SK-N-SH treated with all-trans-retinoic acid at 6 μM for 48 hours (cell line): Measurements from ENCODE around the gene ABCD2.

ENCODE experiments used
- ATAC-seq: fragments of 200-7000 bp; cut with Tn5 transposase; 3 replicates; pipeline ENCODE4 v1.9.1; 2020; ENCODE audit warnings: mild to moderate bottlenecking, moderate library complexity
- ARNTL ChIP-seq: fragments of 450-650 bp; formaldehyde crosslinking; IDR thresholded peaks from 2 replicates; pipeline ENCODE4 v1.5.0; 2020; ENCODE audit warnings: low read depth, mild to moderate bottlenecking, moderate library complexity, borderline replicate concordance
- BACH2 ChIP-seq: fragments of 250-450 bp; sonication (Bioruptor Pico); IDR thresholded peaks from 2 replicates; pipeline ENCODE4 v1.9.0; 2021; ENCODE audit warnings: mild to moderate bottlenecking, borderline replicate concordance
- CSDC2 ChIP-seq: fragments of 250-450 bp; sonication (Bioruptor Pico); IDR thresholded peaks from 2 replicates; pipeline ENCODE4 v1.5.0; 2020; ENCODE audit warnings: mild to moderate bottlenecking, moderate library complexity
- CSRNP3 ChIP-seq: fragments of 250-450 bp; sonication (Bioruptor Pico); IDR thresholded peaks from 2 replicates; pipeline ENCODE4 v1.5.1; 2021; ENCODE audit warnings: mild to moderate bottlenecking, moderate library complexity
- ESRRG ChIP-seq: fragments of 250-450 bp; sonication (Bioruptor Pico); IDR thresholded peaks from 2 replicates; pipeline ENCODE4 v1.6.1; 2021; ENCODE audit warnings: mild to moderate bottlenecking
- GLIS3 ChIP-seq: fragments of 250-450 bp; sonication (Bioruptor Pico); IDR thresholded peaks from 2 replicates; pipeline ENCODE4 v1.5.0; 2020; ENCODE audit warnings: mild to moderate bottlenecking, moderate library complexity
- ISL1 ChIP-seq: fragments of 250-450 bp; sonication (Bioruptor Pico); IDR thresholded peaks from 2 replicates; pipeline ENCODE4 v2.1.2; 2022; ENCODE audit warnings: mild to moderate bottlenecking, moderate library complexity
- OSR1 ChIP-seq: fragments of 250-450 bp; sonication (Bioruptor Pico); IDR thresholded peaks from 2 replicates; pipeline ENCODE4 v1.8.0; 2022; ENCODE audit warnings: moderate library complexity, mild to moderate bottlenecking, inconsistent platforms
- RARB ChIP-seq: fragments of 250-450 bp; sonication (Bioruptor Pico); IDR thresholded peaks from 2 replicates; pipeline ENCODE4 v1.8.0; 2021; ENCODE audit warnings: mild to moderate bottlenecking, moderate library complexity
- SNAI2 ChIP-seq: fragments of 250-450 bp; sonication (Bioruptor Pico); IDR thresholded peaks from 2 replicates; pipeline ENCODE4 v1.5.0; 2020; ENCODE audit warnings: mild to moderate bottlenecking, moderate library complexity
- TCF4 ChIP-seq: fragments of 250-450 bp; sonication (Bioruptor Pico); IDR thresholded peaks from 2 replicates; pipeline ENCODE4 v1.8.0; 2021; ENCODE audit warnings: mild to moderate bottlenecking, moderate library complexity, borderline replicate concordance
- TOX ChIP-seq: fragments of 250-450 bp; sonication (Bioruptor Pico); IDR thresholded peaks from 2 replicates; pipeline ENCODE4 v1.8.0; 2021; ENCODE audit warnings: mild to moderate bottlenecking, moderate library complexity, borderline replicate concordance
- ZC3H10 ChIP-seq: fragments of 250-450 bp; sonication (Bioruptor Pico); IDR thresholded peaks from 2 replicates; pipeline ENCODE4 v1.5.1; 2021; ENCODE audit warnings: mild to moderate bottlenecking, moderate library complexity
- ZFP3 ChIP-seq: fragments of 250-450 bp; sonication (Bioruptor Pico); IDR thresholded peaks from 2 replicates; pipeline ENCODE4 v1.5.0; 2020; ENCODE audit warnings: mild to moderate bottlenecking, moderate library complexity
- ZFP30 ChIP-seq: fragments of 450-650 bp; formaldehyde crosslinking; IDR thresholded peaks from 2 replicates; pipeline ENCODE4 v1.5.0; 2022; ENCODE audit warnings: mild to moderate bottlenecking, moderate library complexity
- ZNF565 ChIP-seq: fragments of 450-650 bp; formaldehyde crosslinking; conservative IDR thresholded peaks from 2 replicates; pipeline ENCODE4 v1.5.0; 2020; ENCODE audit warnings: low read depth, mild to moderate bottlenecking, moderate library complexity
- ZNF70 ChIP-seq: fragments of 450-650 bp; formaldehyde crosslinking; IDR thresholded peaks from 2 replicates; pipeline ENCODE4 v1.5.0; 2020; ENCODE audit warnings: mild to moderate bottlenecking, moderate library complexity
- ZNF8 ChIP-seq: fragments of 450-650 bp; formaldehyde crosslinking; IDR thresholded peaks from 2 replicates; pipeline ENCODE4 v1.5.0; 2020; ENCODE audit warnings: mild to moderate bottlenecking, moderate library complexity
- TF ChIP-seq, protein P1 (sequence below): fragments of 250-450 bp; sonication (Bioruptor Pico); IDR thresholded peaks from 2 replicates; pipeline ENCODE4 v1.5.1; 2020; ENCODE audit warnings: low read depth, mild to moderate bottlenecking, moderate library complexity
- TF ChIP-seq, protein P2 (sequence below): fragments of 250-450 bp; sonication (Bioruptor Pico); IDR thresholded peaks from 2 replicates; pipeline ENCODE4 v1.8.0; 2021; ENCODE audit warnings: low read depth, mild to moderate bottlenecking, moderate library complexity, borderline replicate concordance
- TF ChIP-seq, protein P3 (sequence below): fragments of 250-450 bp; sonication (Bioruptor Pico); IDR thresholded peaks from 2 replicates; pipeline ENCODE4 v1.5.0; 2020; ENCODE audit warnings: mild to moderate bottlenecking, moderate library complexity

Gene ABCD2

DNA sequence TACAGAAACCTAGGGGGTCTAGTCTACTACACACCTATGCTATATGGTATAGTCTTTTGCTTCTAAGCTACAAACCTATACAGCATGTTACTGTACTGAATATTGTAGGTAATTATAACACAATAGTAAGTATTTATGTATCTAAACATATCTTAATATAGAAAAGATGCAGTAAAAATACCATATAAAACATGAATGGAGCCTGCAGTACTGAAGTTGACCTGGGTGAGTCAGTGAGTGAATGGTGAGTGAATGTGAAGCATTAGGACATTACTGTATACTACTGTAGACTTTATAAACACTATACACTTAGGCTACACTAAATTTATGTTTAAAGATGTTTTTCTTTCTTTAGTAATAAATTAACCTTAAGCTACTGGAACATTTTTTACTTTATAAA, 13.1 kb upstream of the ABCD2 start:
- no peak for ATAC-seq
- TF ChIP-seq TCF4 (CRISPR knock-in tag): no peak
- TF ChIP-seq ZNF565 (CRISPR knock-in tag): no peak
- no peak for TF ChIP-seq SNAI2 (CRISPR knock-in tag)
- TF ChIP-seq OSR1: no peak
- TF ChIP-seq ZNF70 (CRISPR knock-in tag): no peak
- no peak for TF ChIP-seq ISL1 (CRISPR knock-in tag)
- TF ChIP-seq ZC3H10: no peak
- TF ChIP-seq RARB (CRISPR knock-in tag): no peak
- TF ChIP-seq ZNF8 (CRISPR knock-in tag): no peak
- TF ChIP-seq, protein P1, sequence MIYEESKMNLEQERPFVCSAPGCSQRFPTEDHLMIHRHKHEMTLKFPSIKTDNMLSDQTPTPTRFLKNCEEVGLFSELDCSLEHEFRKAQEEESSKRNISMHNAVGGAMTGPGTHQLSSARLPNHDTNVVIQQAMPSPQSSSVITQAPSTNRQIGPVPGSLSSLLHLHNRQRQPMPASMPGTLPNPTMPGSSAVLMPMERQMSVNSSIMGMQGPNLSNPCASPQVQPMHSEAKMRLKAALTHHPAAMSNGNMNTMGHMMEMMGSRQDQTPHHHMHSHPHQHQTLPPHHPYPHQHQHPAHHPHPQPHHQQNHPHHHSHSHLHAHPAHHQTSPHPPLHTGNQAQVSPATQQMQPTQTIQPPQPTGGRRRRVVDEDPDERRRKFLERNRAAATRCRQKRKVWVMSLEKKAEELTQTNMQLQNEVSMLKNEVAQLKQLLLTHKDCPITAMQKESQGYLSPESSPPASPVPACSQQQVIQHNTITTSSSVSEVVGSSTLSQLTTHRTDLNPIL (CRISPR knock-in tag): no peak
- TF ChIP-seq CSDC2 (CRISPR knock-in tag): no peak
- no peak for TF ChIP-seq ARNTL (CRISPR knock-in tag)
- no peak for TF ChIP-seq TOX (CRISPR knock-in tag)
- TF ChIP-seq CSRNP3 (CRISPR knock-in tag): no peak
- TF ChIP-seq, protein P2, sequence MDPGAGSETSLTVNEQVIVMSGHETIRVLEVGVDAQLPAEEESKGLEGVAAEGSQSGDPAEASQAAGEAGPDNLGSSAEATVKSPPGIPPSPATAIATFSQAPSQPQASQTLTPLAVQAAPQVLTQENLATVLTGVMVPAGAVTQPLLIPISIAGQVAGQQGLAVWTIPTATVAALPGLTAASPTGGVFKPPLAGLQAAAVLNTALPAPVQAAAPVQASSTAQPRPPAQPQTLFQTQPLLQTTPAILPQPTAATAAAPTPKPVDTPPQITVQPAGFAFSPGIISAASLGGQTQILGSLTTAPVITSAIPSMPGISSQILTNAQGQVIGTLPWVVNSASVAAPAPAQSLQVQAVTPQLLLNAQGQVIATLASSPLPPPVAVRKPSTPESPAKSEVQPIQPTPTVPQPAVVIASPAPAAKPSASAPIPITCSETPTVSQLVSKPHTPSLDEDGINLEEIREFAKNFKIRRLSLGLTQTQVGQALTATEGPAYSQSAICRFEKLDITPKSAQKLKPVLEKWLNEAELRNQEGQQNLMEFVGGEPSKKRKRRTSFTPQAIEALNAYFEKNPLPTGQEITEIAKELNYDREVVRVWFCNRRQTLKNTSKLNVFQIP: no peak
- TF ChIP-seq, protein P3, sequence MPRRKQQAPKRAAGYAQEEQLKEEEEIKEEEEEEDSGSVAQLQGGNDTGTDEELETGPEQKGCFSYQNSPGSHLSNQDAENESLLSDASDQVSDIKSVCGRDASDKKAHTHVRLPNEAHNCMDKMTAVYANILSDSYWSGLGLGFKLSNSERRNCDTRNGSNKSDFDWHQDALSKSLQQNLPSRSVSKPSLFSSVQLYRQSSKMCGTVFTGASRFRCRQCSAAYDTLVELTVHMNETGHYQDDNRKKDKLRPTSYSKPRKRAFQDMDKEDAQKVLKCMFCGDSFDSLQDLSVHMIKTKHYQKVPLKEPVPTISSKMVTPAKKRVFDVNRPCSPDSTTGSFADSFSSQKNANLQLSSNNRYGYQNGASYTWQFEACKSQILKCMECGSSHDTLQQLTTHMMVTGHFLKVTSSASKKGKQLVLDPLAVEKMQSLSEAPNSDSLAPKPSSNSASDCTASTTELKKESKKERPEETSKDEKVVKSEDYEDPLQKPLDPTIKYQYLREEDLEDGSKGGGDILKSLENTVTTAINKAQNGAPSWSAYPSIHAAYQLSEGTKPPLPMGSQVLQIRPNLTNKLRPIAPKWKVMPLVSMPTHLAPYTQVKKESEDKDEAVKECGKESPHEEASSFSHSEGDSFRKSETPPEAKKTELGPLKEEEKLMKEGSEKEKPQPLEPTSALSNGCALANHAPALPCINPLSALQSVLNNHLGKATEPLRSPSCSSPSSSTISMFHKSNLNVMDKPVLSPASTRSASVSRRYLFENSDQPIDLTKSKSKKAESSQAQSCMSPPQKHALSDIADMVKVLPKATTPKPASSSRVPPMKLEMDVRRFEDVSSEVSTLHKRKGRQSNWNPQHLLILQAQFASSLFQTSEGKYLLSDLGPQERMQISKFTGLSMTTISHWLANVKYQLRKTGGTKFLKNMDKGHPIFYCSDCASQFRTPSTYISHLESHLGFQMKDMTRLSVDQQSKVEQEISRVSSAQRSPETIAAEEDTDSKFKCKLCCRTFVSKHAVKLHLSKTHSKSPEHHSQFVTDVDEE: no peak
- TF ChIP-seq, all 23 proteins: peak for 0

DNA sequence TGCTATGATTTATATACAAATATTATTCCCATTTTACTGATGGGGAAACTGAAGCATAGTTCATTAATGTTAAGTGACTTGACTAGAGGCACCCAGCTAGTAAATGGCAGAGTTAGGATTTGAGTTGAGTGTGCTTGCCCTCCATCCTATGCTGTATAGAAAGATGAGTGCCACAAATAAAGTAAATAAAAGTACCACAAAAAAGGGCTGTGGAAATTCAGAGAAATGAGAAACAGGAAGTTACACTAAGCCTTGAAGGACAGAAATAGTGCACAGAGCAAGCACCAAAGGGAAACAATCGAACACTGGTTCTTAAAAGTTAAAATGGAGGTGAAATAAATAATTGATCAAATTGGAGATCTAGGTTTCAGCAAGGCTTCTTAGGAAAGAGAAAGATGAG, 9.2 kb upstream of the ABCD2 start:
- TF ChIP-seq ZC3H10 (no peak), ZFP3 (CRISPR knock-in tag) (no peak), ESRRG (no peak), CSDC2 (CRISPR knock-in tag) (no peak), ZNF70 (CRISPR knock-in tag) (no peak)
- TF ChIP-seq, protein P1 (CRISPR knock-in tag): no peak
- no peak for ATAC-seq

DNA sequence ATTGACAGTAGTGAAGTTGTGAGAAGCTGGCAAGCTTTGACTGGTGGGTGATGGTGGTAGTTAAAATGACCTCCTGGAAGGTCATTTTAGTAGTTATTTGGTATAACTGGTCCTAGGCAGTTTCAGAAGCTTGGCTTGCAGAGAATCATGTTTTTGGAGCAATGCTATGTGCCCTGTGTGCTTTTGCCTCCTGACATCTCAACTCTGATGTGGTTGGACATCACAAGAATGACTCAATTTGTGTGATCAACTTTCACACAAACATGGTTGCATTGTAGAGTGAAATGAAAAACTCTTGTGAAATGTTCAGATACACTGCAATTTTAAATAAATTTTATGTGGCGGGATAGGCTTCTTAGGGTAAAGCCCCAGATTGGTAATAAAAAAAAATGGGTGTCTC, 8.3 kb upstream of the ABCD2 start:
- ATAC-seq: no peak
- TF ChIP-seq CSRNP3 (CRISPR knock-in tag) (no peak), OSR1 (no peak), ISL1 (CRISPR knock-in tag) (no peak), GLIS3 (CRISPR knock-in tag) (no peak), ZFP3 (CRISPR knock-in tag) (no peak), TOX (CRISPR knock-in tag) (no peak), ZFP30 (CRISPR knock-in tag) (no peak), SNAI2 (CRISPR knock-in tag) (no peak), BACH2 (CRISPR knock-in tag) (no peak), ZNF70 (CRISPR knock-in tag) (no peak), CSDC2 (CRISPR knock-in tag) (no peak)
- TF ChIP-seq, protein P3: no peak
- TF ChIP-seq, protein P2: no peak
